ENCODE data around the gene TOMM70.

GRCh38 chr3:100419406-100419805 is 18.5 kb upstream of the TOMM70 start:
- no peak for TF ChIP-seq POLR2A (IDR thresholded peaks at IDR 0.05; ENCODE audit: low read length)
- TF ChIP-seq GATA1 (IDR thresholded peaks at IDR 0.05; ENCODE audit: low read depth, low read length), result no peak

All from erythroblast (primary cell).